NCI-H226 (cell line): Measurements from ENCODE around the gene MORC3.
A peak's percentile ranks its signal among the peaks of the same experiment; 100 is the strongest.
"Not testable (repeated sequence)": the region's sequence is repeated elsewhere in the genome, so short reads cannot be mapped to it uniquely, and the experiment has no call there.

Experiments
- DNase-seq: peaks from one replicate; pipeline ENCODE4 v3.0.0-alpha.2; 2015

MORC3 gene

GRCh38 chr21:36319767-36320420 lies at the start of gene MORC3:
Gene MORC3 (plus strand): TSS chr21:36320197. CDS start chr21:36320265, 68 bp downstream.
- peak; percentile 98 for DNase-seq

- not testable (repeated sequence) for DNase-seq
Measured at GRCh38 chr21:36270786-36271695, 49.0 kb upstream of the MORC3 start.

- DNase-seq, result no peak
Measured at GRCh38 chr21:36274128-36274527, 45.9 kb upstream of the MORC3 start.

GRCh38 chr21:36282568-36283230 lies 37.3 kb upstream of the MORC3 start:
- DNase-seq, result no peak

GRCh38 chr21:36283231-36283622 lies 36.8 kb upstream of the MORC3 start:
- not testable (repeated sequence) for DNase-seq

GRCh38 chr21:36288651-36289243 lies 31.2 kb upstream of the MORC3 start:
- no peak for DNase-seq

- DNase-seq, result no peak
Measured at GRCh38 chr21:36291509-36291908, 28.5 kb upstream of the MORC3 start.

GRCh38 chr21:36297406-36297937 lies 22.5 kb upstream of the MORC3 start:
- DNase-seq, result no peak

- DNase-seq, result no peak
Measured at GRCh38 chr21:36297938-36298572, 21.9 kb upstream of the MORC3 start.

- DNase-seq, result no peak
Measured at GRCh38 chr21:36306872-36307534, 13.0 kb upstream of the MORC3 start.

- no peak for DNase-seq
Measured at GRCh38 chr21:36310016-36310415, 10.0 kb upstream of the MORC3 start.

- DNase-seq, result not testable (repeated sequence)
Measured at GRCh38 chr21:36313446-36313845, 6.6 kb upstream of the MORC3 start.

- DNase-seq, result not testable (repeated sequence)
Measured at GRCh38 chr21:36316045-36316444, 4.0 kb upstream of the MORC3 start.

GRCh38 chr21:36316872-36317484 lies 3.0 kb upstream of the MORC3 start:
- no peak for DNase-seq

GRCh38 chr21:36319406-36319766 lies 611 bp upstream of the MORC3 start:
- not testable (repeated sequence) for DNase-seq

- DNase-seq, result peak; percentile 68
Measured at GRCh38 chr21:36320421-36321324, 676 bp downstream of the MORC3 start.

- peak; percentile 33 for DNase-seq
Measured at GRCh38 chr21:36321325-36322082, 1.5 kb downstream of the MORC3 start.

- no peak for DNase-seq
Measured at GRCh38 chr21:36322083-36322424, 2.1 kb downstream of the MORC3 start.

GRCh38 chr21:36323032-36323431 lies 3.0 kb downstream of the MORC3 start:
- no peak for DNase-seq
